ENCODE results near the gene INTS7. TPM values are rescaled to one million over a fixed set of nuclear protein-coding genes. Genes with fewer than 3 reads are reported as not detected.

The INTS7 gene
- total RNA-seq, 1 experiment from 2014 or later, result 21.7 TPM

DNA sequence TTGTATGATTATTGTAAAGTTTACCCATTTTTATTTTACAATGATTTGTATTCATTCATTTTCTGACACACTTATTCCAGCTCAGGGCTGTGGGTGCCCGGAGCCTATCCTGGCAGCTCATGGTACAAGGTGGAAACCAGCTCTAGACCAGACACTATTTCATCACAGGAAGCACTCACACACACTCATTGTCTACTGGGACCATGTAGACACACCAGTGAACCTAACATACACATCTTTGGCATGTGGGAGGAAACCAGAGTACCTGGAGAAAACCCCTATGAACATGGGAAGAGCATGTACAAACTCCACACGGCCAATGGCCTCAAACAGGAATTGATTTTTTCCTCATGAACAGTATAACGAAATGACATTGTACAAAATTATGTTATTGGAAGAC is 2.5 kb upstream of the INTS7 start:
- DNase-seq (ENCODE audit: low read depth, low spot score) (no peak), ATAC-seq (no peak)
- no peak overlapping the region for H3K9ac ChIP-seq (ENCODE audit: low read length)
- H3K4me3 ChIP-seq (replicated peaks in 1 of 2; ENCODE audit: low read depth in 1 of 2, low read length in 2 of 2), result no peak overlapping the region
- no peaks in the 10 kb centered on the region for H3K27me3 ChIP-seq (ENCODE audit: insufficient read depth, low read length)
- no peaks in the 10 kb centered on the region for H3K9me2 ChIP-seq (ENCODE audit: insufficient read depth)
- peaks cover 0 to 7% of the 10 kb centered on the region in 2 experiments; a peak in 3 of 4 replicates for H3K36me3 ChIP-seq (ENCODE audit: control insufficient read depth in 1 of 2, insufficient read depth in 2 of 2, low read length in 2 of 2)
- TF ChIP-seq FOSL1 (IDR thresholded peaks at IDR 0.05; ENCODE audit: low read depth), result no peak
- no peak for TF ChIP-seq CEBPB (IDR thresholded peaks at IDR 0.05; ENCODE audit: low read depth)
- TF ChIP-seq EZH2 (IDR thresholded peaks at IDR 0.05), result no peak
- TF ChIP-seq POLR2A (IDR thresholded peaks at IDR 0.05; ENCODE audit: borderline replicate concordance, extremely low read depth, insufficient read depth, insufficient read length), result no peak
- TF ChIP-seq TCF7L2 (IDR thresholded peaks at IDR 0.05; ENCODE audit: borderline replicate concordance, extremely low read depth, insufficient read depth, insufficient read length), result no peak
- TF ChIP-seq, protein P1, sequence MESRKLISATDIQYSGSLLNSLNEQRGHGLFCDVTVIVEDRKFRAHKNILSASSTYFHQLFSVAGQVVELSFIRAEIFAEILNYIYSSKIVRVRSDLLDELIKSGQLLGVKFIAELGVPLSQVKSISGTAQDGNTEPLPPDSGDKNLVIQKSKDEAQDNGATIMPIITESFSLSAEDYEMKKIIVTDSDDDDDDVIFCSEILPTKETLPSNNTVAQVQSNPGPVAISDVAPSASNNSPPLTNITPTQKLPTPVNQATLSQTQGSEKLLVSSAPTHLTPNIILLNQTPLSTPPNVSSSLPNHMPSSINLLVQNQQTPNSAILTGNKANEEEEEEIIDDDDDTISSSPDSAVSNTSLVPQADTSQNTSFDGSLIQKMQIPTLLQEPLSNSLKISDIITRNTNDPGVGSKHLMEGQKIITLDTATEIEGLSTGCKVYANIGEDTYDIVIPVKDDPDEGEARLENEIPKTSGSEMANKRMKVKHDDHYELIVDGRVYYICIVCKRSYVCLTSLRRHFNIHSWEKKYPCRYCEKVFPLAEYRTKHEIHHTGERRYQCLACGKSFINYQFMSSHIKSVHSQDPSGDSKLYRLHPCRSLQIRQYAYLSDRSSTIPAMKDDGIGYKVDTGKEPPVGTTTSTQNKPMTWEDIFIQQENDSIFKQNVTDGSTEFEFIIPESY (IDR thresholded peaks at IDR 0.05; ENCODE audit: extremely low read depth, insufficient replicate concordance, low read length), result no peak
- no peak for TF ChIP-seq JUND (IDR thresholded peaks at IDR 0.05)
- no peak for TF ChIP-seq ELF1 (IDR thresholded peaks at IDR 0.05; ENCODE audit: borderline replicate concordance, low read depth)
- TF ChIP-seq SIN3A (IDR thresholded peaks at IDR 0.05; ENCODE audit: low read depth), result no peak
- TF ChIP-seq, protein P2, sequence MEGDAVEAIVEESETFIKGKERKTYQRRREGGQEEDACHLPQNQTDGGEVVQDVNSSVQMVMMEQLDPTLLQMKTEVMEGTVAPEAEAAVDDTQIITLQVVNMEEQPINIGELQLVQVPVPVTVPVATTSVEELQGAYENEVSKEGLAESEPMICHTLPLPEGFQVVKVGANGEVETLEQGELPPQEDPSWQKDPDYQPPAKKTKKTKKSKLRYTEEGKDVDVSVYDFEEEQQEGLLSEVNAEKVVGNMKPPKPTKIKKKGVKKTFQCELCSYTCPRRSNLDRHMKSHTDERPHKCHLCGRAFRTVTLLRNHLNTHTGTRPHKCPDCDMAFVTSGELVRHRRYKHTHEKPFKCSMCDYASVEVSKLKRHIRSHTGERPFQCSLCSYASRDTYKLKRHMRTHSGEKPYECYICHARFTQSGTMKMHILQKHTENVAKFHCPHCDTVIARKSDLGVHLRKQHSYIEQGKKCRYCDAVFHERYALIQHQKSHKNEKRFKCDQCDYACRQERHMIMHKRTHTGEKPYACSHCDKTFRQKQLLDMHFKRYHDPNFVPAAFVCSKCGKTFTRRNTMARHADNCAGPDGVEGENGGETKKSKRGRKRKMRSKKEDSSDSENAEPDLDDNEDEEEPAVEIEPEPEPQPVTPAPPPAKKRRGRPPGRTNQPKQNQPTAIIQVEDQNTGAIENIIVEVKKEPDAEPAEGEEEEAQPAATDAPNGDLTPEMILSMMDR (IDR thresholded peaks at IDR 0.05 in 2 of 3, conservative IDR thresholded peaks at IDR 0.05 in 1 of 3; ENCODE audit: borderline replicate concordance in 1 of 3, insufficient read depth in 1 of 3, low read depth in 2 of 3, low read length in 2 of 3), result no peak
- ChIA-PET CTCF (no interaction called here), POLR2A (no interaction called here), RAD21 (ENCODE audit: low non-redundant PET in 1 of 2, low total read pairs in 2 of 2, uncharacterized antibody in 2 of 2, unreplicated experiment in 2 of 2) (no interaction called here)
- peaks cover 15% of the 10 kb centered on the region; the same call in 1 of the 2 replicates for H4K20me1 ChIP-seq (ENCODE audit: insufficient read depth)
- H3K4me1 ChIP-seq (ENCODE audit: control insufficient read depth in 1 of 2, insufficient read depth in 2 of 2, low read length in 2 of 2), result peaks cover 9 to 26% of the 10 kb centered on the region in 2 experiments; a peak in 3 of 4 replicates
- no peak overlapping the region for H3K4me2 ChIP-seq (ENCODE audit: low read length)
- H2AFZ ChIP-seq (ENCODE audit: low read depth, low read length, poor library complexity, severe bottlenecking), result no peak overlapping the region
- intact Hi-C loops (cut with micrococcal nuclease), result loop anchor here (5.0 kb wide), 1 partner anchor 1671 kb away; no protein-coding TSS in a partner anchor
- H3K79me2 ChIP-seq (ENCODE audit: insufficient read depth, low read length), result peaks cover 92% of the 10 kb centered on the region
- H3K27ac ChIP-seq (ENCODE audit: low read depth, low read length), result no peak overlapping the region
- no peaks in the 10 kb centered on the region for H3K9me3 ChIP-seq (ENCODE audit: control insufficient read depth in 1 of 2, insufficient read depth in 1 of 2, low read depth in 1 of 2, low read length in 2 of 2)
- no TSS peak for BruUV-seq (replicated peaks)
